Eye (tissue), 1 donor: ENCODE data around the gene DROSHA.
A peak's percentile ranks its signal among the peaks of the same experiment; 100 is the strongest.
"Not testable (repeated sequence)": the region's sequence is repeated elsewhere in the genome, so short reads cannot be mapped to it uniquely, and the experiment has no call there.

Experiments
- DNase-seq: peaks from one replicate; pipeline ENCODE4 v3.0.0-alpha.2; 2015

The DROSHA gene, protein sequence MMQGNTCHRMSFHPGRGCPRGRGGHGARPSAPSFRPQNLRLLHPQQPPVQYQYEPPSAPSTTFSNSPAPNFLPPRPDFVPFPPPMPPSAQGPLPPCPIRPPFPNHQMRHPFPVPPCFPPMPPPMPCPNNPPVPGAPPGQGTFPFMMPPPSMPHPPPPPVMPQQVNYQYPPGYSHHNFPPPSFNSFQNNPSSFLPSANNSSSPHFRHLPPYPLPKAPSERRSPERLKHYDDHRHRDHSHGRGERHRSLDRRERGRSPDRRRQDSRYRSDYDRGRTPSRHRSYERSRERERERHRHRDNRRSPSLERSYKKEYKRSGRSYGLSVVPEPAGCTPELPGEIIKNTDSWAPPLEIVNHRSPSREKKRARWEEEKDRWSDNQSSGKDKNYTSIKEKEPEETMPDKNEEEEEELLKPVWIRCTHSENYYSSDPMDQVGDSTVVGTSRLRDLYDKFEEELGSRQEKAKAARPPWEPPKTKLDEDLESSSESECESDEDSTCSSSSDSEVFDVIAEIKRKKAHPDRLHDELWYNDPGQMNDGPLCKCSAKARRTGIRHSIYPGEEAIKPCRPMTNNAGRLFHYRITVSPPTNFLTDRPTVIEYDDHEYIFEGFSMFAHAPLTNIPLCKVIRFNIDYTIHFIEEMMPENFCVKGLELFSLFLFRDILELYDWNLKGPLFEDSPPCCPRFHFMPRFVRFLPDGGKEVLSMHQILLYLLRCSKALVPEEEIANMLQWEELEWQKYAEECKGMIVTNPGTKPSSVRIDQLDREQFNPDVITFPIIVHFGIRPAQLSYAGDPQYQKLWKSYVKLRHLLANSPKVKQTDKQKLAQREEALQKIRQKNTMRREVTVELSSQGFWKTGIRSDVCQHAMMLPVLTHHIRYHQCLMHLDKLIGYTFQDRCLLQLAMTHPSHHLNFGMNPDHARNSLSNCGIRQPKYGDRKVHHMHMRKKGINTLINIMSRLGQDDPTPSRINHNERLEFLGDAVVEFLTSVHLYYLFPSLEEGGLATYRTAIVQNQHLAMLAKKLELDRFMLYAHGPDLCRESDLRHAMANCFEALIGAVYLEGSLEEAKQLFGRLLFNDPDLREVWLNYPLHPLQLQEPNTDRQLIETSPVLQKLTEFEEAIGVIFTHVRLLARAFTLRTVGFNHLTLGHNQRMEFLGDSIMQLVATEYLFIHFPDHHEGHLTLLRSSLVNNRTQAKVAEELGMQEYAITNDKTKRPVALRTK (N-terminal part only)

GRCh38 chr5:31531888-31532547 is at the start of gene DROSHA, which contains the start of gene C5orf22:
TSS of gene DROSHA (minus strand) at chr5:31532093. CDS start at chr5:31529059, 3,034 bp downstream.
TSS of gene C5orf22 (plus strand) at chr5:31532301. CDS start at chr5:31532393, 92 bp downstream.
- peak; percentile 98 for DNase-seq

DNA sequence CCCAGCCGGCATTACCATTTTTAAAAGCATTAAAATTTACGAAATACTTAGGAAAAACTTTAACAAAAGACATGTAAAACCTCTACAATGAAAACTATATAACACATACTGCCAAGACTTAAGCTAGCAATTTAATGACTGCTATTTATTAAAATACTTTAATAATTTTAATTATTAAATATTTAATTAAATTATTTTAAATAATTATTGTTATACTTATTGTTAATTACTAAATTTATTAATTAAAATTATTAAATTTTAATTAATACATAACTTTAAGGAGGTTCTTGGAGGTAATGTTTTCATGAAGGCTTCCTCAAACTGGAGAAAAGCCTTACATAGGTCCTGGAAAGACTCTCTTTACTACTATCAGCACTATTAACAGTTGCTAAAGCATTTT is 47.7 kb upstream of the DROSHA start:
- DNase-seq = no peak

- DNase-seq = no peak
Measured at GRCh38 chr5:31577438-31577837, 45.5 kb upstream of the DROSHA start.

- DNase-seq = no peak
Measured at GRCh38 chr5:31574772-31575171, 42.9 kb upstream of the DROSHA start.

DNA sequence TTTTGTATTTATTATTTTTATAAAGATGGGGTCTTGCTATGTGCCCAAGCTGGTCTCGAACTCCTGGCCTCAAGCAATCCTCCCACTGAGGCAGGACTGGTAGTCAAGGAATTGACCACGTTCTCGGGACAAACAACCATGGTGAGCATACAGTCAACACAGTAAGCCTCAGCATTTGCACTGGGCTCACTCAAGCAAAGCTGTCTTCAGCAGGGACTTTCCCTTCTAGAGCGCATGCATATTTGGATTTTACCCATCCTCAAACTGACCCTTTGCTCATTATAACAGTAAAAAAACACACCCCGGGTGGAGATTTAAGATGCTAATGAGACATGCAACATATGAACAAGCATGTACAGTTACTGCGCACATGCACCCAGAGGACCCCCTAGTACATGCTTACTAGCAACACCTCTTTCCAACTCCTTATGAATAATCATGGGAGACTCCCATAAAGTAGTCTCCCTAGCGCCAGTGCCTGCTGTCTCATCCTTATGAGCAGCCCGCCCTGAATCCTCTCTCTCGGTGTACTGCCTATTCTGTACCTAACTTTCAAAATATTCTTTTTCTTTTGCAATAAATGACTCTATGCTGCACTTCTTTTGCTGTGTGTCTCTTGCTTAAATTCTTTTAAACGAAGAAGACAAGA is 41.7 kb upstream of the DROSHA start:
- DNase-seq = no peak

GRCh38 chr5:31569068-31569467 is 37.2 kb upstream of the DROSHA start:
- DNase-seq = no peak

DNA sequence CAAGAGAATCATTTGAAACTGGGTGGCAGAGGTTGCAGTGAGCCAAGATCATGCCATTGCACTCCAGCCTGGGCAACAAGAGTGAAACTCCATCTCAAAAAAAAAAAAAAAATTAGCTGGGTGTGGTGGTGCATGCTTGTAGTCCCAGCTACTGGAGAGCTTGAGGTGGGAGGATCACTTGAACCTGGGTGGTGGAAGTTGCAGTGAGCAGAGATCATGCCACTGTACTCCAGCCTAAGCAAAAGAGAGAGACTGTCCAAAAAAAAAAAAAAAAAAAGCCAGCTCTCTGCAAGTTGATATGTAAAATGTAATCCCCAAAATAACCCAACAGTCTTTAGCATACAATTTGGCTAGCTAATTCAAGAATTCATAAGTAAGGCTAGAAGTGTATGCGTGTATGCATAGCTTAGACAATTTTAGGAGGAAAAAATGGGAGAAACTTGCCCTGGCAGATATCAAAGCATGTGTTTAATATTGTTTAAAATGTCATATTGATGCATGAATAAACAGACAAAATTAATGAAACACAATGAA is 36.5 kb upstream of the DROSHA start:
- no peak for DNase-seq

DNA sequence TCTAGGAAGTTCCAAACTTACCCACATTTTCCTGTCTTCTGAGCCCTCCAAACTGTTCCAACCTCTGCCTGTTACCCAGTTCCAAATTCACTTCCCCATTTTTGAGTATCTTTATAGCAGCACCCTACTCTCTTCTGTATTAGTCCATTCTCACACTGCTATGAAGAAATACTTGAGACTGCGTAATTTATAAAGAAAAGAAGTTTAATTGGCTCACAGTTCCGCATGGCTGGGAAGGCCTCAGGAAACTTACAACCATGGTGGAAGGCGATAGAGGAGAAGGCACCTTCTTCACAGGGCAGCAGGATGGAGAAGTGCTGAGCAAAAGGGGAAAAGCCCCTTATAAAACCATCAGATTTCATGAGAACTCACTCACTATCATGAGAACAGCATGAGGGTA is 34.5 kb upstream of the DROSHA start:
- not testable (repeated sequence) for DNase-seq

- DNase-seq = no peak
Measured at GRCh38 chr5:31563216-31563615, 31.3 kb upstream of the DROSHA start.

DNA sequence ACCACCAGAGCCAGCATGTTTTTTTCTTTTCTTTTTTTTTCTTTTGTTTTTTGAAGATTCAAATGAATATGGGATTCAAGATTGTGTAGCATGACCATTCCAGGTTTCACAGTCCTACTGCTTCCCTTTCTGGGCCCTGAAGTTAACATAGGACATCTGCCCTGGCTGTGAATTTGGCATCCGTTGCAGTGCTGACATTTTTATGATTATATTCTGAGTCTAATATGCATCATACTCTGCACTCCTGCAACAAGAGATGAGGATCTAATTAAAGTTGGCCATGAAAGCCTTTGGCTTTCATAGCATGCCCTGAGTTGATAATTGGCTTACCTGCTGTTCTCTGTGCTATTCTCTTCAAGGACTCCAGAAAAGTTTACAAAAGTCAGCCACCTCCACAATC is 30.1 kb upstream of the DROSHA start:
- DNase-seq = no peak

GRCh38 chr5:31559942-31560341 is 28.0 kb upstream of the DROSHA start:
- DNase-seq = no peak

DNA sequence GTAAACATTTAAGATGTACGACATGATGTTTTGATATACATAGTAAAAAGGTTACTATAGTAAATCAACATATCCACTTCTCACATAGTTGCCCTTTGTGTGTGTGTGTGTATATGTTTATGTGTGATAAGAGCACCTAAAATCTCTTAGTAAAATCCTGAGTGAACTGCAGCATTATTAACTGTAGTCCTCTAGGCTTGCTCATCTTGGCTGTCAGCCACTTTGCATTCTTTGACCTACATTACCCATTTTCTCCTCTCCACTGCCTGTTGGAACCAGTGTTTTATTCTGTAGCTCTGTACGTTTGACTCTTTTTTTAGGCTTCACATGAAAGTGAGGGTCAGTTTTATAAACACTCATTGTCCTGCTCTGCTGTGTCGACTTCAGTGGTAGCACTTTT is 24.6 kb upstream of the DROSHA start:
- peak; percentile 6 for DNase-seq

GRCh38 chr5:31554552-31554951 is 22.7 kb upstream of the DROSHA start:
- DNase-seq = no peak

DNA sequence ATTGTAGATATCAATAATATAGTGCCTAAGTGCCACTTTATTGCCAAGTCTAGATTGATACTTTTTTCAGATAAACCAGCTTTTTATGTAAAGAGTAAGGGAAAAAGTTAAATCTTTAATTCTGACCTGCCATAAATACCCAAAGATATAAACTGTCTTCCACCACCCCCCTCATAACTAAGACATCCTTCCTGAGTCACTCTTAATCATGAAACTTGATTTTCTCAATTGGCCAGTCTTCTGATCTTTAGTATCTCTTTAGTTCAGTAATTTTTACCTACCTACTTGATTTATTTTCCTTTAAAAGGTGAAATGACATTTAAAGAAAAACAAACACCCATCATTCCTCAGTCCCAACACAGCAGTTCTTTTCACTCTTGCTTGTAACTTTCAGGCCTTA is 22.0 kb upstream of the DROSHA start:
- DNase-seq = no peak

- no peak for DNase-seq
Measured at GRCh38 chr5:31551878-31552277, 20.0 kb upstream of the DROSHA start.

GRCh38 chr5:31549114-31549513 is 17.2 kb upstream of the DROSHA start:
- not testable (repeated sequence) for DNase-seq

DNA sequence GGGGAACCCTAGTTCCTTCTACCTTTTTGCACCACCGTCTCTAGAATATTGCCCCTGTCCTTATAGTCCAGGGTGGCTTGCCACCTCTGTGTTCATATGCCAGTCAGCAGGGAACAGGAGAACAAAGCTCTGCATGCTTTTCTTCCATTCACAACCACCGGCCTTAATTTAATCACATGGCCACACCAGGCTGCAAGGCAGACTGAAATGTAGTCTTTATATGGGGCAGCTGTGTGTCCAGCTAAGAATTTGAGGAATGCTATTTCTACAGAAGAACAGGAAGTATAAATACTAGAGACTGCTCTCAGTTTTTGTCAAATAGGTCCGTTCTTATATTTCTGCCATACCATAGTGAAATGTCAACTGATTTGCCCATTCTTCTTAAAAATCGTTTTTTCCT is 6.0 kb upstream of the DROSHA start:
- no peak for DNase-seq

GRCh38 chr5:31537349-31537748 is 5.5 kb upstream of the DROSHA start:
- DNase-seq = no peak

DNA sequence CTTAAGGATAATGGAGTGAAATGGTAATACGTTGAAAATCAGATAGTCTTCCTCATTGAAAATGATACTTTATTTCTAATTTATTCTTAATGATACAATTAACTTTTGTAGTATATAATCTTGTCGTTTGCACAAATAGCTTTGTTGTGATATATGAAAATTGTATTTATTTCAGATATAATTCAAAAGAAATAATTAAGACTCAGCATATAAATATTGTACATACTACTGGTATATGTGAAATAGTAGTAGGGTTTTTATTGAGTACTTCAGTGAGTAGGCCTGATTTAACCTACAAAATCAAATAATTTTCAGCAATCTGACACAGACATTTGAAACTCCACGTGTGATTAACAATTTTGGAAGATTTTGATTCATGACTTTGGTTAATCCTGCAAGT is 5.0 kb upstream of the DROSHA start:
- no peak for DNase-seq

GRCh38 chr5:31534527-31535046 is 2.7 kb upstream of the DROSHA start:
- no peak for DNase-seq

DNA sequence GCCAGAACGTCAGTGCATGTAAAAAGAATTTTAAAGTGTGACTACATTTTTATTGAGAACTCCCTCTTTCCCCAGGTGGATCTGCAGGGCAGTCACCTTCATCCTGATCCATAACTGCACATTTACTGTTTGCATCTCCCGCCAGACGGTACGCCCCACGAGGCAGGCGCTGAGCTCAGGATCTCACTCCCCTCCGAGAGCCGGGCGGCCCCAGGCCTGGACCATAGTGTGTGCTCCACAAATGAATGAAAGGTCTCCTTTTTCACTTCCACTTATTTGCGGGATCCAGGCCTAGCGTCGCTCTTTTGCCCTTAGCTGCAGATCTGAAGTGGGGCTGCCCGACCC is 378 bp downstream of the DROSHA start:
- no peak for DNase-seq
